Activated T-helper 1 cell treated with Interleukin-2 at 50 U/mL for 16 hours (primary cell): ENCODE data around the gene RMI2.

Experiments used
- DNase-seq: peaks from one replicate; pipeline ENCODE4 v3.0.0-alpha.2; 2020; ENCODE audit warnings: low read depth

The RMI2 gene

DNA sequence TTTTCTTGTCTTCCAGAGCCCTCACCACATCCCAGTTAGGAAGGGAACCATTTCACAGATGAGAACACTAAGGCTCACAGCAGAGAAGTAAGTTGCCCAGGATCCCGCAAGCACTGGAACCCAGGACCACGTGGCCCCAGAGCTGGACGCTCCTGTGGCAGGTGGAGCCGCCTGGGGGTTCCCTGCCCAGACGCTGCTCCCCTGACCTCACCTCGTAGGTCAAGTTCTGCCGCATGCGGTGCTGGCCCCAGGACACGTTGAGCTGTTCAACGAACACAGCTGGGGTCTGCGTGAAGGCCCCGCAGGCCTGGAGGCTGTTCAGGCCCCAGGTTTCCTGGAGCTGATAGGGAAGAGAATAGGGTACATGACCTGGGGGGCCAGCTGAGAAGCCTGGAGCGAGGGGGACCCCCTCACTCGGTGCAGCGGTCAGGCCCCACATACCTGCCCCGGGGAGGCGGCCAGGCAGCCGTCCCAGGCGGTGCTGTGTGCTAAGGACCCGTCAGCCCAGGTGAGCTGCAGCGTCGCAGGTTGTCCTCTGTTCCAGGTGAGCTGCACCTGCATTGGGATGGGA lies 54.1 kb downstream of the RMI2 start:
- DNase-seq, result no peak

DNA sequence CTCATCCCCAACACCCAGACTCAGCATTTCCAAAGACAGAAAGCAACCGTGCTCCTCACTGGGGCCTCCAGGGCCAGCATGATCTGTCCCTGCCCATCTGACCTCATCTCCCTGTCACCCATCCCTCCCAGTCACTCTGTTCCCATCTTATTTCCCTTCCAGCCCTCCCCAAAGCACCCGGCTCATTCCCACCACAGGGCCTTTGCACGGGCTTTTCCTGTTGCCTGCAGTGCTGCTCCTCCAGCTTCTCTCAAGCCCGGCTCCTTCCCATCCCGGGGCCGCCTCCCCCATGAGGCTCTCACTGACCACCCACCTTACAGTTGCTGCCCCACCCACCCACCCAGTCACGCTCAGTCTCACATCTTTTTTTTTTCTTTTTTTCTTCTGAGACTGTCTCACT lies 54.8 kb downstream of the RMI2 start:
- no peak for DNase-seq
